ENCODE measurements around the gene IGF2BP2. TPM values are rescaled to one million over a fixed set of nuclear protein-coding genes. Genes with fewer than 3 reads are reported as not detected.

The IGF2BP2 gene
- total RNA-seq, 2 donors from 2014 or later: 11.0 to 19.2 TPM

DNA sequence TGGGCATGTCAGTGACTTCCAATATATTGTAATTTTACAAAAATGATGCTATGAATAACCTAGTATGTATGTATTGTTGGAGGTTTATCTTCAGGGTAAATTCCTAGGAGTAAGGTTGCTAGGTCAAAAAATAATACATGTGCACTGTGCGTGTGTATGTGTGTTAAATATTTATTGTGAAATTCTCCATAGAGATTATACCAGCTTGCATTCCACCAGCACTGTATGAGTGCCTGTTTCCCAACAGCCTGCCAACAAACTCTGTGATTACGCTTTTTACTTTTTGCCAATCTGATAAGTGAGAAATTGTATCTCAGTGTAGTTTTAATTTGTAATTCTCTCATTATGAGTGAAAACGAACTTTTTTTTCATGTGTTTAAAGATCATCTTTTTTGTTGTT lies 12.6 kb upstream of the IGF2BP2 start:
- H3K4me3 ChIP-seq: no peak overlapping the region
- H3K4me1 ChIP-seq: no peaks in the 10 kb centered on the region
- H3K9me3 ChIP-seq: no peaks in the 10 kb centered on the region
- no peaks in the 10 kb centered on the region for H3K36me3 ChIP-seq
- H3K27me3 ChIP-seq: no peaks in the 10 kb centered on the region
- no peak overlapping the region for H3K27ac ChIP-seq
- no peak for DNase-seq (ENCODE audit: low spot score)
- TF ChIP-seq, protein P1, sequence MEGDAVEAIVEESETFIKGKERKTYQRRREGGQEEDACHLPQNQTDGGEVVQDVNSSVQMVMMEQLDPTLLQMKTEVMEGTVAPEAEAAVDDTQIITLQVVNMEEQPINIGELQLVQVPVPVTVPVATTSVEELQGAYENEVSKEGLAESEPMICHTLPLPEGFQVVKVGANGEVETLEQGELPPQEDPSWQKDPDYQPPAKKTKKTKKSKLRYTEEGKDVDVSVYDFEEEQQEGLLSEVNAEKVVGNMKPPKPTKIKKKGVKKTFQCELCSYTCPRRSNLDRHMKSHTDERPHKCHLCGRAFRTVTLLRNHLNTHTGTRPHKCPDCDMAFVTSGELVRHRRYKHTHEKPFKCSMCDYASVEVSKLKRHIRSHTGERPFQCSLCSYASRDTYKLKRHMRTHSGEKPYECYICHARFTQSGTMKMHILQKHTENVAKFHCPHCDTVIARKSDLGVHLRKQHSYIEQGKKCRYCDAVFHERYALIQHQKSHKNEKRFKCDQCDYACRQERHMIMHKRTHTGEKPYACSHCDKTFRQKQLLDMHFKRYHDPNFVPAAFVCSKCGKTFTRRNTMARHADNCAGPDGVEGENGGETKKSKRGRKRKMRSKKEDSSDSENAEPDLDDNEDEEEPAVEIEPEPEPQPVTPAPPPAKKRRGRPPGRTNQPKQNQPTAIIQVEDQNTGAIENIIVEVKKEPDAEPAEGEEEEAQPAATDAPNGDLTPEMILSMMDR (IDR thresholded peaks at IDR 0.05): no peak

DNA sequence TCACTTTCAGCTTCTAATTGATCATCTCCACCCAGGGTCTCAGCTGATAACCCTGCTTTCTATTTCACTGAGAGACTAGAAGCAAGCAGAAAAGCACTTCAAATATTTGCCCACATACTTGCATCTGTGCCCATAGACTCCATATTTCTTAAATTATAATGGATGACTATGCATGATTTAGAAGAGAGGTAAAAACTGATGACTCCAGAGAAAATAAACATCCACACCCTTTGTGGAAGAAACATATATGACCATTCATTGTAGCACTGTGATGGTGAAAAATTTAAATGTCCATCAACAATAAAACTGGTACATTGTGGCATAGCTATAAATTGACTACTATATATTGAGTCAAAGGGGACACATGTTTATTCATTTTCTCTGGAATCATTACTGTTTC lies 7.1 kb upstream of the IGF2BP2 start:
- Histone ChIP-seq H3K9me3 (no peaks in the 10 kb centered on the region), H3K27ac (no peak overlapping the region), H3K4me3 (no peak overlapping the region), H3K4me1 (no peaks in the 10 kb centered on the region), H3K36me3 (no peaks in the 10 kb centered on the region), H3K27me3 (no peaks in the 10 kb centered on the region)
- TF ChIP-seq, protein P1 (IDR thresholded peaks at IDR 0.05): no peak
- DNase-seq (ENCODE audit: low spot score): no peak

DNA sequence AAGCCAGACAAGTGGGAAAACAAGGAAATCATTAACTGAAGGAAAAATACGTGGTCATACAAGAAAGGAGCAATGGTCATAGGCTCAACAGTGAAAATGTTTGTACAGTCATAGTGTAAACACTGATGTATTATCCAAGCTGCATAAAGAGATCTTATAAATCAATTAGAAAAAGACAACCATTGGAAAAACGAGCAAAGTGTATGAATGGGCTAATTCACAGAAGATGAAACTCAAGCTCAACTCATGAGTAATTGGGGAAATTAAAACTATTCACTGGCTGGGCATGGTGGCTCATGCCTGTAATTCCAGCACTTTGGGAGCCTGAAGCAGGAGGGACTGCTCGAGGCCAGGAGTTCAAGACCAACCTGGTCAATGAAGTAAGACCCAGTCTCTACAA lies 6.4 kb upstream of the IGF2BP2 start:
- no peak for DNase-seq (ENCODE audit: low spot score)
- TF ChIP-seq, protein P1 (IDR thresholded peaks at IDR 0.05): no peak
- peaks cover 0 to 5% of the 10 kb centered on the region in 2 donors for H3K4me1 ChIP-seq
- H3K9me3 ChIP-seq: no peaks in the 10 kb centered on the region
- H3K4me3 ChIP-seq: no peak overlapping the region
- no peaks in the 10 kb centered on the region for H3K27me3 ChIP-seq
- H3K36me3 ChIP-seq: no peaks in the 10 kb centered on the region
- H3K27ac ChIP-seq: no peak overlapping the region

DNA sequence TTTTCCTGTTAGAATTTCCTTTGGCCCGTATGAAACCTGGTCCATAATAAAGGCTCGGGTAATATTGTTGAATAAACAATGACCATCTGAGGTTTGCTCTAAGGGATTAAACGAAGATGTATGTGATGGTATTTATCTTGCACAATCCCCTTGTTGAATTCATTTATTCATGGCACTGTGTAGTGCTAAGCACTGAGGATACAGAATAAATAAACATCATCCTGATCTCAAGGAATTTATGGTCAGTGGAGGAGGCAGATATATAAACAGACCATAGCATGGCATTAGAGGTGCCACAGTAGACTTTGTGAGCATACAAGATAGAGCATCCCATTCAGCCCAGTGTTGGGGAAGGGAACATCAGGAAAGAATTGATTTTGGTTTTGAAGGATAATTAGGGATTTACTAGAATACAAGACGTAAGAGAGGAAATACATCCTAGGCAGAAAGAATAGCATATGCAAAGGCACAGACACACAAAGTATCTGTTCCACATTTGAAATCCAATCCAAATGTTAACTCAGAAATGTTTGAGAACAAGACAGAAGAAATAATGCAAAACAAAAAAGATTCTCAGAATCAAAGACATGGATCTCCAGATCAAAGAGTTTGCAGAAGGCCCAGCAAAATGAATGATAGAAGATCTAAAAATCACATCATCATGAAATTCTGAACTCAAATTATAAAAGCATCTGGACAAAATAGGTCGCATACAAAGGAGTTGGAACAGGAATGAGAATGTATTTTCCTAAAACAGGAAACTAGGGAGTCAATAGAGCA lies 5.4 kb upstream of the IGF2BP2 start:
- H3K4me3 ChIP-seq: no peak overlapping the region

DNA sequence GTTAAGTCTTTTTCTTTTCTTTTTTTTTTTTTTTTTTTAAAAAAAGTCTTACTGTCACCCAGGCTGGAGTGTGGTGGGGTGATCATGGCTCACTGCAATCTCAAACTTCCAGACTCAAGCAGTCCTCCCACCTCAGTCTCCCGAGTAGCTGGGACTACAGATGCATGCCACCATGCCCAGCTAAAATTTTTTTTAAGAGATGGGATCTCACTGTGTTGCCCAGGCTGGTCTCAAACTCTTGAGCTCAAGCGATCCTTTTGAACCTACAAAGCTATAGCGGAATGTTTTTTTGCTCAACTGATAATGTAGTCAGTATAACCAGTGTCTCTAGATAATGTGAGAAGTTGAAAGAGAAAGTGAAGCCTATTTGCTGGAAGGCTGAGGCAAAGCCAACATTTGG lies 3.9 kb upstream of the IGF2BP2 start:
- H3K9me3 ChIP-seq: no peaks in the 10 kb centered on the region
- peaks cover 0 to 16% of the 10 kb centered on the region in 2 donors for H3K4me1 ChIP-seq
- H3K4me3 ChIP-seq: no peak overlapping the region
- H3K27ac ChIP-seq: no peak overlapping the region
- no peak for DNase-seq (ENCODE audit: low spot score)
- H3K36me3 ChIP-seq: no peaks in the 10 kb centered on the region
- TF ChIP-seq, protein P1 (IDR thresholded peaks at IDR 0.05): no peak
- H3K27me3 ChIP-seq: no peaks in the 10 kb centered on the region

More for the DNA sequence above, 5.4 kb upstream of the IGF2BP2 start:
- Histone ChIP-seq H3K9me3 (no peaks in the 10 kb centered on the region), H3K27me3 (no peaks in the 10 kb centered on the region), H3K4me1 (peaks cover 0 to 12% of the 10 kb centered on the region in 2 donors), H3K27ac (no peak overlapping the region), H3K36me3 (no peaks in the 10 kb centered on the region)
- TF ChIP-seq, protein P1 (IDR thresholded peaks at IDR 0.05): no peak
- DNase-seq (ENCODE audit: low spot score): no peak
